HepG2 (cell line): ENCODE results near the gene DPY30. TPM values are rescaled to one million over a fixed set of nuclear protein-coding genes. Genes with fewer than 3 reads are reported as not detected.

Source experiments
- AKAP8 ChIP-seq: sonication (generic); formaldehyde crosslinking; IDR thresholded peaks from 2 replicates; pipeline ENCODE4 v1.5.1; 2020; ENCODE audit warnings: mild to moderate bottlenecking, missing genetic modification reagents
- BORCS8-MEF2B ChIP-seq: sonication (generic); formaldehyde crosslinking; IDR thresholded peaks from 2 replicates; pipeline ENCODE4 v1.8.0; 2022; ENCODE audit warnings: mild to moderate bottlenecking, missing genetic modification reagents
- CHCHD3 ChIP-seq: sonication (generic); formaldehyde crosslinking; IDR thresholded peaks from 2 replicates; pipeline ENCODE4 v1.8.0; 2022; ENCODE audit warnings: mild to moderate bottlenecking, missing genetic modification reagents, moderate library complexity
- CREB1 ChIP-seq, 2 experiments: fragments of 450-650 bp in 1 of 2; IDR thresholded peaks; 2 replicates each; pipeline ENCODE4 v1.6.1; 2016 to 2017; ENCODE audit warnings: control low read depth in 1 of 2, mild to moderate bottlenecking in 1 of 2, missing compliant biosample characterization in 1 of 2, missing genetic modification characterization in 1 of 2
- ETV6 ChIP-seq: sonication (generic); formaldehyde crosslinking; conservative IDR thresholded peaks from 2 replicates; pipeline ENCODE4 v1.4.0; 2020; ENCODE audit warnings: missing genetic modification reagents
- KAT8 ChIP-seq: IDR thresholded peaks from 2 replicates; pipeline ENCODE4 v1.6.1; 2016; ENCODE audit warnings: missing genetic modification reagents, missing compliant biosample characterization
- KDM6A ChIP-seq: IDR thresholded peaks from 2 replicates; pipeline ENCODE4 v1.6.1; 2016; ENCODE audit warnings: low read depth
- MTA3 ChIP-seq: sonication (generic); formaldehyde crosslinking; IDR thresholded peaks from 2 replicates; pipeline ENCODE4 v1.4.0; 2020; ENCODE audit warnings: missing genetic modification reagents
- NCOA2 ChIP-seq: sonication (generic); formaldehyde crosslinking; IDR thresholded peaks from 2 replicates; pipeline ENCODE4 v1.8.0; 2022; ENCODE audit warnings: inconsistent platforms
- PITX1 ChIP-seq: sonication (generic); formaldehyde crosslinking; IDR thresholded peaks from 2 replicates; pipeline ENCODE4 v1.5.1; 2020; ENCODE audit warnings: mild to moderate bottlenecking, missing genetic modification reagents
- ZNF383 ChIP-seq: sonication (generic); formaldehyde crosslinking; IDR thresholded peaks from 2 replicates; pipeline ENCODE4 v1.4.0; 2020; ENCODE audit warnings: missing genetic modification reagents, mild to moderate bottlenecking, borderline replicate concordance
- ZNF432 ChIP-seq: sonication (generic); formaldehyde crosslinking; IDR thresholded peaks from 2 replicates; pipeline ENCODE4 v1.5.0; 2020; ENCODE audit warnings: missing genetic modification reagents, mild to moderate bottlenecking, borderline replicate concordance
- ZNF672 ChIP-seq: sonication (generic); formaldehyde crosslinking; IDR thresholded peaks from 2 replicates; pipeline ENCODE4 v1.8.1; 2022; ENCODE audit warnings: missing genetic modification reagents
- ZNF746 ChIP-seq: sonication (generic); formaldehyde crosslinking; IDR thresholded peaks from 2 replicates; pipeline ENCODE4 v1.8.0; 2022; ENCODE audit warnings: mild to moderate bottlenecking, missing genetic modification reagents
- ZNF773 ChIP-seq: sonication (generic); formaldehyde crosslinking; IDR thresholded peaks from 2 replicates; pipeline ENCODE4 v1.4.0; 2020; ENCODE audit warnings: missing genetic modification reagents, borderline replicate concordance
- polyA plus RNA-seq, 8 experiments: library from polyadenylated mRNA; depleted of rRNA in 3 of 8; stranded (reverse) in 7 of 8; unstranded in 1 of 8; fragments of >200 nt; fragmentation: Illumina TruSeq in 4 of 8; extraction: Trizol in 4 of 8; gene quantifications; 2 replicates each; pipeline versions ENCODE4 v1.2.1 to v1.2.3, GENCODE V29; 2011 to 2016; ENCODE audit warnings: low read depth in 4 of 8, missing spikeins in 1 of 8, mixed read lengths in 1 of 8; ENCODE audit not compliant: insufficient read depth in 1 of 8
- total RNA-seq, 5 experiments: library from RNA; depleted of rRNA; stranded (reverse); fragments of >200 nt; fragmentation: Illumina TruSeq; extraction: Trizol; gene quantifications; 2 replicates each; pipeline ENCODE4 v1.2.3, GENCODE V29; 2016; ENCODE audit warnings: low read depth in 1 of 5
- TF ChIP-seq, protein P1 (sequence below): sonication (generic); formaldehyde crosslinking; IDR thresholded peaks from 2 replicates; pipeline ENCODE4 v1.4.0; 2020; ENCODE audit warnings: missing genetic modification reagents, borderline replicate concordance
- TF ChIP-seq, protein P2 (sequence below): sonication (generic); formaldehyde crosslinking; IDR thresholded peaks from 2 replicates; pipeline ENCODE4 v1.4.0; 2020; ENCODE audit warnings: missing genetic modification reagents, borderline replicate concordance
- TF ChIP-seq, protein P3 (sequence below): sonication (generic); formaldehyde crosslinking; IDR thresholded peaks from 2 replicates; pipeline ENCODE4 v1.4.0; 2020; ENCODE audit warnings: mild to moderate bottlenecking, missing genetic modification reagents

The DPY30 gene
- total and polyA plus RNA-seq, 2 of the 13 experiments (the other 11 are each of a cell fraction or from before 2014, with no cell fraction given), result 98.1 to 118 TPM

DNA sequence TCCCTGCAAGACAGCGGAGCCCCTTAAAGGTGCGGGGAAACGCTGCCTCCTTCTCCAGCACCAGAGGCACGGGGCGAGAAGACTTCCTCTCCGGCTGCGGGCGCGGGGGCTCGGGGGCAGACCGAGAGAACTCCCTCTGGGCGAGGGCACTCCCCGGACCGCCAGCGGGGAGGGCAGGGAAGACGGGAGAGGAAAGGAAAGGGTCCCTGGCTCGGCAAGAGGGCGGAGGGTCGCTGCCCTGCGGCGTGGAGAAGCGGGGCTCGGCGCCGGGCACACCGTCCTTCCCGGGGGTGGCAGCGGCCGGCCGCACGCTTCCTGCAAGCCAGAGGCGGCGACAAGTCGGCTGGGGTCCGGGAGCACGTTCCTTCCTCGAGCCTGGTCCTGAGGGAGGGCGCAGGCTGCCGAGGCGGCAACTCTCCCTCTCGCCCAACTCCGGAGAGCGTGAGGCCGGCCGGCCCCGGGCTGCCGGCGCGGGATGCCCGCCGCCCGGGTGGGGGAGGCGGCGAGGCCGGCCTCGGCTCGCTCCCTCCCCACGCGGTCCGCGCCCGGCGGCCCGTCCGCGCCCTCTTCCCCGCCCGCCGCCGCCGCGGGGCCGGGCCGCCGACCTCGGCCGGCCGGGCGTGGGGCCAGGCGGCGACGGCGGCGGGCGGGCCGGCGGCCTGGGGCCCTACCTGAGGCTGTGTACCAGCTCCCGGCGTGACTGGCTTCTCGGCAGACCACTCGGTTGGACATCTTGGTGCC is 29.9 kb downstream of the DPY30 start (continued):
- no peak for TF ChIP-seq KAT8
- TF ChIP-seq ZNF432, result no peak
- no peak for TF ChIP-seq ZNF383 (CRISPR knock-in tag)
- TF ChIP-seq ZNF746 (CRISPR knock-in tag), result no peak
- no peak for TF ChIP-seq AKAP8 (CRISPR knock-in tag)
- TF ChIP-seq CREB1 (IDR thresholded peaks at IDR 0.05), result no peak
- no peak for TF ChIP-seq CREB1 (CRISPR knock-in tag; IDR thresholded peaks at IDR 0.05)
- TF ChIP-seq BORCS8-MEF2B (CRISPR knock-in tag), result 0 out of 2 replicates have a peak, but pooled peaks have one; percentile 35
- TF ChIP-seq, protein P1, sequence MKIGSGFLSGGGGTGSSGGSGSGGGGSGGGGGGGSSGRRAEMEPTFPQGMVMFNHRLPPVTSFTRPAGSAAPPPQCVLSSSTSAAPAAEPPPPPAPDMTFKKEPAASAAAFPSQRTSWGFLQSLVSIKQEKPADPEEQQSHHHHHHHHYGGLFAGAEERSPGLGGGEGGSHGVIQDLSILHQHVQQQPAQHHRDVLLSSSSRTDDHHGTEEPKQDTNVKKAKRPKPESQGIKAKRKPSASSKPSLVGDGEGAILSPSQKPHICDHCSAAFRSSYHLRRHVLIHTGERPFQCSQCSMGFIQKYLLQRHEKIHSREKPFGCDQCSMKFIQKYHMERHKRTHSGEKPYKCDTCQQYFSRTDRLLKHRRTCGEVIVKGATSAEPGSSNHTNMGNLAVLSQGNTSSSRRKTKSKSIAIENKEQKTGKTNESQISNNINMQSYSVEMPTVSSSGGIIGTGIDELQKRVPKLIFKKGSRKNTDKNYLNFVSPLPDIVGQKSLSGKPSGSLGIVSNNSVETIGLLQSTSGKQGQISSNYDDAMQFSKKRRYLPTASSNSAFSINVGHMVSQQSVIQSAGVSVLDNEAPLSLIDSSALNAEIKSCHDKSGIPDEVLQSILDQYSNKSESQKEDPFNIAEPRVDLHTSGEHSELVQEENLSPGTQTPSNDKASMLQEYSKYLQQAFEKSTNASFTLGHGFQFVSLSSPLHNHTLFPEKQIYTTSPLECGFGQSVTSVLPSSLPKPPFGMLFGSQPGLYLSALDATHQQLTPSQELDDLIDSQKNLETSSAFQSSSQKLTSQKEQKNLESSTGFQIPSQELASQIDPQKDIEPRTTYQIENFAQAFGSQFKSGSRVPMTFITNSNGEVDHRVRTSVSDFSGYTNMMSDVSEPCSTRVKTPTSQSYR (CRISPR knock-in tag), result 0 out of 2 replicates have a peak, but pooled peaks have one; percentile 2
- TF ChIP-seq ZNF773, result peak; percentile 38; the same call in 1 of the 2 replicates
- TF ChIP-seq KDM6A (CRISPR knock-in tag), result no peak
- TF ChIP-seq CHCHD3, result 0 out of 2 replicates have a peak, but pooled peaks have one; percentile 67
- peak; percentile 24; the same call in 1 of the 2 replicates for TF ChIP-seq PITX1 (CRISPR knock-in tag)
- no peak for TF ChIP-seq NCOA2
- TF ChIP-seq MTA3 (CRISPR knock-in tag), result no peak
- TF ChIP-seq, protein P2, sequence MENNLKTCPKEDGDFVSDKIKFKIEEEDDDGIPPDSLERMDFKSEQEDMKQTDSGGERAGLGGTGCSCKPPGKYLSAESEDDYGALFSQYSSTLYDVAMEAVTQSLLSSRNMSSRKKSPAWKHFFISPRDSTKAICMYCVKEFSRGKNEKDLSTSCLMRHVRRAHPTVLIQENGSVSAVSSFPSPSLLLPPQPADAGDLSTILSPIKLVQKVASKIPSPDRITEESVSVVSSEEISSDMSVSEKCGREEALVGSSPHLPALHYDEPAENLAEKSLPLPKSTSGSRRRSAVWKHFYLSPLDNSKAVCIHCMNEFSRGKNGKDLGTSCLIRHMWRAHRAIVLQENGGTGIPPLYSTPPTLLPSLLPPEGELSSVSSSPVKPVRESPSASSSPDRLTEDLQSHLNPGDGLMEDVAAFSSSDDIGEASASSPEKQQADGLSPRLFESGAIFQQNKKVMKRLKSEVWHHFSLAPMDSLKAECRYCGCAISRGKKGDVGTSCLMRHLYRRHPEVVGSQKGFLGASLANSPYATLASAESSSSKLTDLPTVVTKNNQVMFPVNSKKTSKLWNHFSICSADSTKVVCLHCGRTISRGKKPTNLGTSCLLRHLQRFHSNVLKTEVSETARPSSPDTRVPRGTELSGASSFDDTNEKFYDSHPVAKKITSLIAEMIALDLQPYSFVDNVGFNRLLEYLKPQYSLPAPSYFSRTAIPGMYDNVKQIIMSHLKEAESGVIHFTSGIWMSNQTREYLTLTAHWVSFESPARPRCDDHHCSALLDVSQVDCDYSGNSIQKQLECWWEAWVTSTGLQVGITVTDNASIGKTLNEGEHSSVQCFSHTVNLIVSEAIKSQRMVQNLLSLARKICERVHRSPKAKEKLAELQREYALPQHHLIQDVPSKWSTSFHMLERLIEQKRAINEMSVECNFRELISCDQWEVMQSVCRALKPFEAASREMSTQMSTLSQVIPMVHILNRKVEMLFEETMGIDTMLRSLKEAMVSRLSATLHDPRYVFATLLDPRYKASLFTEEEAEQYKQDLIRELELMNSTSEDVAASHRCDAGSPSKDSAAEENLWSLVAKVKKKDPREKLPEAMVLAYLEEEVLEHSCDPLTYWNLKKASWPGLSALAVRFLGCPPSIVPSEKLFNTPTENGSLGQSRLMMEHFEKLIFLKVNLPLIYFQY, result no peak
- no peak for TF ChIP-seq ZNF672 (CRISPR knock-in tag)
- no peak for TF ChIP-seq ETV6 (CRISPR knock-in tag)
- TF ChIP-seq, protein P3, sequence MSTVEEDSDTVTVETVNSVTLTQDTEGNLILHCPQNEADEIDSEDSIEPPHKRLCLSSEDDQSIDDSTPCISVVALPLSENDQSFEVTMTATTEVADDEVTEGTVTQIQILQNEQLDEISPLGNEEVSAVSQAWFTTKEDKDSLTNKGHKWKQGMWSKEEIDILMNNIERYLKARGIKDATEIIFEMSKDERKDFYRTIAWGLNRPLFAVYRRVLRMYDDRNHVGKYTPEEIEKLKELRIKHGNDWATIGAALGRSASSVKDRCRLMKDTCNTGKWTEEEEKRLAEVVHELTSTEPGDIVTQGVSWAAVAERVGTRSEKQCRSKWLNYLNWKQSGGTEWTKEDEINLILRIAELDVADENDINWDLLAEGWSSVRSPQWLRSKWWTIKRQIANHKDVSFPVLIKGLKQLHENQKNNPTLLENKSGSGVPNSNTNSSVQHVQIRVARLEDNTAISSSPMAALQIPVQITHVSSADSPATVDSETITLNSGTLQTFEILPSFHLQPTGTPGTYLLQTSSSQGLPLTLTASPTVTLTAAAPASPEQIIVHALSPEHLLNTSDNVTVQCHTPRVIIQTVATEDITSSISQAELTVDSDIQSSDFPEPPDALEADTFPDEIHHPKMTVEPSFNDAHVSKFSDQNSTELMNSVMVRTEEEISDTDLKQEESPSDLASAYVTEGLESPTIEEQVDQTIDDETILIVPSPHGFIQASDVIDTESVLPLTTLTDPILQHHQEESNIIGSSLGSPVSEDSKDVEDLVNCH (CRISPR knock-in tag), result no peak
